Activated T-helper 17 cell treated with anti-CD3 and anti-CD28 coated beads, Interleukin-2, amount 50 U/mL, for 72 hours (primary cell): ENCODE measurements around the gene CFAP119. TPM values are rescaled to one million over a fixed set of nuclear protein-coding genes. Genes with fewer than 3 reads are reported as not detected.

Experiments used
- total RNA-seq, 2 donors: library from RNA; stranded (reverse); gene quantifications; one replicate each; pipeline ENCODE4 v1.2.3, GENCODE V29; 2022

Gene CFAP119
- total RNA-seq, 2 donors from 2014 or later = 2.9 TPM

Other genes with a start within 250 kb of the CFAP119 start
- gene ZNF768, start 235.5 kb downstream of the CFAP119 start, total RNA-seq = 1 to 10 TPM; 3.7 to 5.3 TPM
- 10 to 100 TPM in 1 of 2 donors, 1 to 10 TPM in 1; 6.9 to 12.9 TPM for gene ZNF747, start 227.2 kb downstream of the CFAP119 start, total RNA-seq
- gene ZNF764, start 203.7 kb downstream of the CFAP119 start, total RNA-seq = 10 to 100 TPM; 13.8 to 14.1 TPM
- gene ZNF688, start 190.3 kb downstream of the CFAP119 start, total RNA-seq = 1 to 10 TPM; 7.3 to 9.7 TPM
- gene ZNF785, start 176.4 kb downstream of the CFAP119 start, total RNA-seq = 10 to 100 TPM; 10.5 to 15.5 TPM
- 10 to 100 TPM in 1 of 2 donors, 1 to 10 TPM in 1; 5.9 to 12.1 TPM for gene ZNF689, start 151.7 kb downstream of the CFAP119 start, total RNA-seq
- gene PRR14, start 111.1 kb downstream of the CFAP119 start, total RNA-seq = 10 to 100 TPM; 76.6 to 97.5 TPM
- 100 to 1,000 TPM in 1 of 2 donors, 10 to 100 TPM in 1; 92.6 to 140 TPM for gene FBRS, start 103.6 kb downstream of the CFAP119 start, total RNA-seq
- gene SRCAP, start 62.9 kb downstream of the CFAP119 start, total RNA-seq = 10 to 100 TPM; 63.6 to 86.7 TPM
- 10 to 100 TPM; 30.0 to 43.3 TPM for gene PHKG2, start 13.6 kb downstream of the CFAP119 start, total RNA-seq
- 10 to 100 TPM; 90.7 to 95.1 TPM for gene RNF40, start 260 bp upstream of the CFAP119 start, total RNA-seq
- under 1 TPM; 0.28 to 0.48 TPM for gene ZNF629, start 25.1 kb upstream of the CFAP119 start, total RNA-seq
- 10 to 100 TPM; 34.1 to 39.3 TPM for gene BCL7C, start 132.0 kb upstream of the CFAP119 start, total RNA-seq
- under 1 TPM; 0.15 to 0.26 TPM for gene CTF1, start 134.6 kb upstream of the CFAP119 start, total RNA-seq
- 10 to 100 TPM; 32.2 to 40.7 TPM for gene FBXL19, start 161.5 kb upstream of the CFAP119 start, total RNA-seq
- 10 to 100 TPM; 12.4 to 25.8 TPM for gene ORAI3, start 187.0 kb upstream of the CFAP119 start, total RNA-seq
- 10 to 100 TPM; 27.5 to 33.7 TPM for gene SETD1A, start 195.7 kb upstream of the CFAP119 start, total RNA-seq
- gene HSD3B7, start 223.1 kb upstream of the CFAP119 start, total RNA-seq = 1 to 10 TPM; 8.8 TPM
- gene STX1B, start 248.6 kb upstream of the CFAP119 start, total RNA-seq = under 1 TPM; 0.17 to 0.95 TPM